Neuronal stem cell (in vitro differentiated cells): ENCODE results near the gene TMEM204.

Experiments used
- DNase-seq: peaks from one replicate; pipeline ENCODE4 v3.0.0-alpha.2; 2013; ENCODE audit warnings: low spot score
- H2AFZ ChIP-seq: one replicate; pipeline ENCODE4 v1.6.1; 2013; ENCODE audit warnings: mild to moderate bottlenecking, low read length, inconsistent platforms
- H2AK5ac ChIP-seq: 2 replicates; pipeline ENCODE4 v1.6.1; 2013; ENCODE audit warnings: low read depth, mild to moderate bottlenecking, inconsistent platforms, low read length, moderate library complexity, mixed read lengths
- H2BK120ac ChIP-seq: 2 replicates; pipeline ENCODE4 v1.6.1; 2013; ENCODE audit warnings: low read depth, mild to moderate bottlenecking, inconsistent platforms, low read length, moderate library complexity, mixed read lengths
- H2BK12ac ChIP-seq: one replicate; pipeline ENCODE4 v1.6.1; 2013; ENCODE audit warnings: low read length, inconsistent platforms
- H2BK15ac ChIP-seq: 2 replicates; pipeline ENCODE4 v1.6.1; 2013; ENCODE audit warnings: mild to moderate bottlenecking, low read length, inconsistent platforms, mixed read lengths
- H2BK5ac ChIP-seq: one replicate; pipeline ENCODE4 v1.6.1; 2013; ENCODE audit warnings: inconsistent platforms, mild to moderate bottlenecking, low read length, moderate library complexity
- H3K14ac ChIP-seq: one replicate; pipeline ENCODE4 v1.6.1; 2013; ENCODE audit warnings: low read length, inconsistent platforms
- H3K18ac ChIP-seq: 2 replicates; pipeline ENCODE4 v1.6.1; 2013; ENCODE audit warnings: low read length, inconsistent platforms
- H3K23ac ChIP-seq: 2 replicates; pipeline ENCODE4 v1.6.1; 2013; ENCODE audit warnings: low read depth, mild to moderate bottlenecking, mixed read lengths, low read length, inconsistent platforms; ENCODE audit not compliant: poor library complexity
- H3K27ac ChIP-seq: replicated peaks from 3 replicates; pipeline ENCODE4 v1.5.1; 2013; ENCODE audit warnings: low read length, inconsistent platforms
- H3K27me3 ChIP-seq, 3 experiments: 2 replicates each; pipeline ENCODE4 v1.6.1; 2013; ENCODE audit warnings: low read length in 3 of 3, mild to moderate bottlenecking in 2 of 3, inconsistent platforms in 1 of 3, low read depth in 1 of 3, mixed read lengths in 1 of 3, moderate library complexity in 1 of 3; ENCODE audit not compliant: control insufficient read depth in 3 of 3, insufficient read depth in 3 of 3
- H3K36me3 ChIP-seq, 2 donors: replicated peaks in 1 of 2; 2 replicates each; pipeline ENCODE4 v1.6.1; 2013; ENCODE audit warnings: low read length in 2 of 2; ENCODE audit not compliant: control insufficient read depth in 2 of 2, insufficient read depth in 2 of 2
- H3K4ac ChIP-seq: 2 replicates; pipeline ENCODE4 v1.6.1; 2013; ENCODE audit warnings: inconsistent platforms, mild to moderate bottlenecking, low read length, moderate library complexity
- H3K4me1 ChIP-seq, 2 donors: 1 replicate in 1 of 2; 2 replicates in 1 of 2; pipeline ENCODE4 v1.6.1; 2013; ENCODE audit warnings: low read length in 2 of 2, low read depth in 1 of 2; ENCODE audit not compliant: control insufficient read depth in 2 of 2, insufficient read depth in 1 of 2
- H3K4me2 ChIP-seq: one replicate; pipeline ENCODE4 v1.6.1; 2013; ENCODE audit warnings: mild to moderate bottlenecking, low read length, inconsistent platforms; ENCODE audit not compliant: insufficient read depth, poor library complexity, severe bottlenecking
- H3K4me3 ChIP-seq, 2 donors: 2 replicates each; pipeline ENCODE4 v1.5.1; 2013; ENCODE audit warnings: low read length in 2 of 2, mild to moderate bottlenecking in 2 of 2, inconsistent platforms in 1 of 2, moderate library complexity in 1 of 2
- H3K79me1 ChIP-seq: one replicate; pipeline ENCODE4 v1.6.1; 2013; ENCODE audit warnings: low read depth, mild to moderate bottlenecking, inconsistent platforms, low read length, moderate library complexity
- H3K9ac ChIP-seq: one replicate; pipeline ENCODE4 v1.6.1; 2013; ENCODE audit warnings: mild to moderate bottlenecking, low read depth, low read length, inconsistent platforms; ENCODE audit not compliant: poor library complexity
- H3K9me3 ChIP-seq, 2 donors: replicated peaks in 1 of 2; 2 replicates each; pipeline versions ENCODE3 to v1.6.1; 2013; ENCODE audit warnings: low read length in 2 of 2, mild to moderate bottlenecking in 2 of 2, inconsistent platforms in 1 of 2, low read depth in 1 of 2, mixed read lengths in 1 of 2, moderate library complexity in 1 of 2; ENCODE audit not compliant: control insufficient read depth in 2 of 2, insufficient read depth in 1 of 2
- H4K8ac ChIP-seq: one replicate; pipeline ENCODE4 v1.6.1; 2013; ENCODE audit warnings: low read depth, mild to moderate bottlenecking, inconsistent platforms, low read length, moderate library complexity
- H4K91ac ChIP-seq: one replicate; pipeline ENCODE4 v1.6.1; 2013; ENCODE audit warnings: low read length, low read depth, mild to moderate bottlenecking, inconsistent platforms; ENCODE audit not compliant: poor library complexity
- WGBS, 2 donors: extraction: QIAGEN DNeasy Blood & Tissue Kit; methylation state at CpG; one replicate each; pipeline ENCODE4 v1.1.7; 2013; ENCODE audit warnings: missing lambda C conversion rate in 2 of 2, mixed read lengths in 1 of 2; ENCODE audit not compliant: insufficient read length in 2 of 2, insufficient replicate concordance in 1 of 2; ENCODE audit errors: extremely low coverage in 2 of 2; 5-methylcytosine and 5-hydroxymethylcytosine counted together

Gene TMEM204

GRCh38 chr16:1543085-1543896 lies 9.8 kb downstream of the TMEM204 start:
- no peak for DNase-seq

GRCh38 chr16:1545044-1546040 lies 11.9 kb downstream of the TMEM204 start:
- H2AFZ ChIP-seq = no peak overlapping the region
- no peak overlapping the region for H2BK15ac ChIP-seq
- H3K27ac ChIP-seq = no peak overlapping the region
- no peaks in the 10 kb centered on the region for H3K9me3 ChIP-seq
- H3K4me1 ChIP-seq = no peaks in the 10 kb centered on the region
- no peak overlapping the region for H3K4ac ChIP-seq
- H3K23ac ChIP-seq = peak overlapping the region; percentile 85
- H3K36me3 ChIP-seq = peaks cover 6 to 18% of the 10 kb centered on the region in 2 donors
- no peak overlapping the region for H3K18ac ChIP-seq
- H3K14ac ChIP-seq = no peak overlapping the region
- no CpG with 5 or more reads among the region's 26 CpGs for WGBS, 2 donors
- peaks cover 9% of the 10 kb centered on the region for H3K79me1 ChIP-seq
- H3K4me2 ChIP-seq = no peak overlapping the region
- no peak overlapping the region for H4K91ac ChIP-seq
- no peak overlapping the region for H2AK5ac ChIP-seq
- H3K9ac ChIP-seq = no peak overlapping the region
- DNase-seq = no peak
- no peak overlapping the region for H2BK120ac ChIP-seq
- H4K8ac ChIP-seq = no peak overlapping the region
- no peak overlapping the region for H3K4me3 ChIP-seq
- no peak overlapping the region for H2BK12ac ChIP-seq
- no peak overlapping the region for H2BK5ac ChIP-seq
- H3K27me3 ChIP-seq = no peaks in the 10 kb centered on the region

More at GRCh38 chr16:1543085-1543896, 9.8 kb downstream of the TMEM204 start:
- no peak overlapping the region for H2AFZ ChIP-seq
- H3K4me1 ChIP-seq = no peaks in the 10 kb centered on the region
- peaks cover 6% of the 10 kb centered on the region for H3K79me1 ChIP-seq
- WGBS, 2 donors = no CpG with 5 or more reads among the region's 30 CpGs
- H2AK5ac ChIP-seq = no peak overlapping the region
- no peaks in the 10 kb centered on the region for H3K27me3 ChIP-seq
- H3K9ac ChIP-seq = peak overlapping the region; percentile 60
- H3K4me3 ChIP-seq = no peak overlapping the region
- H4K8ac ChIP-seq = no peak overlapping the region
- H2BK15ac ChIP-seq = no peak overlapping the region
- H3K4me2 ChIP-seq = no peak overlapping the region
- H2BK5ac ChIP-seq = peak overlapping the region; percentile 24
- no peak overlapping the region for H3K18ac ChIP-seq
- H3K23ac ChIP-seq = no peak overlapping the region
- no peak overlapping the region for H2BK12ac ChIP-seq
- H2BK120ac ChIP-seq = no peak overlapping the region
- H4K91ac ChIP-seq = no peak overlapping the region
- no peaks in the 10 kb centered on the region for H3K9me3 ChIP-seq
- peaks cover 5 to 6% of the 10 kb centered on the region in 2 donors for H3K36me3 ChIP-seq
- H3K14ac ChIP-seq = peak overlapping the region; percentile 38
- no peak overlapping the region for H3K4ac ChIP-seq
- no peak overlapping the region for H3K27ac ChIP-seq

GRCh38 chr16:1546430-1546829 lies 13.0 kb downstream of the TMEM204 start:
- H3K79me1 ChIP-seq = peaks cover 7% of the 10 kb centered on the region
- H3K14ac ChIP-seq = no peak overlapping the region
- no peak overlapping the region for H3K4ac ChIP-seq
- no peak overlapping the region for H4K91ac ChIP-seq
- H2AFZ ChIP-seq = no peak overlapping the region
- H3K23ac ChIP-seq = no peak overlapping the region
- no peaks in the 10 kb centered on the region for H3K9me3 ChIP-seq
- H3K4me2 ChIP-seq = no peak overlapping the region
- no peak overlapping the region for H3K27ac ChIP-seq
- no peak overlapping the region for H2BK12ac ChIP-seq
- no peak overlapping the region for H4K8ac ChIP-seq
- H2BK15ac ChIP-seq = no peak overlapping the region
- WGBS, 2 donors = no CpG with 5 or more reads among the region's 16 CpGs
- H3K9ac ChIP-seq = peak overlapping the region; percentile 55
- H2AK5ac ChIP-seq = no peak overlapping the region
- no peak overlapping the region for H2BK120ac ChIP-seq
- peak overlapping the region; percentile 29 for H2BK5ac ChIP-seq
- H3K4me1 ChIP-seq = no peaks in the 10 kb centered on the region
- no peaks in the 10 kb centered on the region for H3K27me3 ChIP-seq
- peaks cover 9 to 20% of the 10 kb centered on the region in 2 donors for H3K36me3 ChIP-seq
- H3K4me3 ChIP-seq = no peak overlapping the region
- DNase-seq = no peak
- H3K18ac ChIP-seq = no peak overlapping the region

- H3K14ac ChIP-seq = no peak overlapping the region
- no CpG with 5 or more reads among the region's 5 CpGs for WGBS, 2 donors
- H3K18ac ChIP-seq = no peak overlapping the region
- H3K36me3 ChIP-seq = peaks cover 12 to 29% of the 10 kb centered on the region in 2 donors
- DNase-seq = no peak
- no peak overlapping the region for H3K4me3 ChIP-seq
- no peak overlapping the region for H3K4me2 ChIP-seq
- peaks cover 3% of the 10 kb centered on the region for H3K79me1 ChIP-seq
- H2AK5ac ChIP-seq = no peak overlapping the region
- no peak overlapping the region for H3K27ac ChIP-seq
- no peak overlapping the region for H3K9ac ChIP-seq
- no peak overlapping the region for H2BK5ac ChIP-seq
- no peak overlapping the region for H2BK12ac ChIP-seq
- no peaks in the 10 kb centered on the region for H3K4me1 ChIP-seq
- H4K8ac ChIP-seq = no peak overlapping the region
- H2BK15ac ChIP-seq = no peak overlapping the region
- no peak overlapping the region for H3K23ac ChIP-seq
- H2AFZ ChIP-seq = no peak overlapping the region
- H4K91ac ChIP-seq = no peak overlapping the region
- H3K27me3 ChIP-seq = peaks cover 0 to 1% (median 0%) of the 10 kb centered on the region in 3 experiments
- no peaks in the 10 kb centered on the region for H3K9me3 ChIP-seq
- no peak overlapping the region for H3K4ac ChIP-seq
- no peak overlapping the region for H2BK120ac ChIP-seq
Measured at GRCh38 chr16:1548233-1548632, 14.8 kb downstream of the TMEM204 start.
